Ishikawa (cell line): ENCODE results near the gene MROH8.

ENCODE experiments used
- CEBPB ChIP-seq: IDR thresholded peaks from 2 replicates; pipeline ENCODE4 v1.6.1; 2012
- CREB1 ChIP-seq: IDR thresholded peaks from 2 replicates; pipeline ENCODE4 v1.6.1; 2012; ENCODE audit warnings: low read depth
- EGR1 ChIP-seq: IDR thresholded peaks from 2 replicates; pipeline ENCODE4 v1.6.1; 2012
- EP300 ChIP-seq: IDR thresholded peaks from 2 replicates; pipeline ENCODE4 v1.6.1; 2012; ENCODE audit warnings: borderline replicate concordance
- FOXM1 ChIP-seq: IDR thresholded peaks from 2 replicates; pipeline ENCODE4 v1.6.1; 2012; ENCODE audit warnings: low read depth, borderline replicate concordance
- MAX ChIP-seq: IDR thresholded peaks from 2 replicates; pipeline ENCODE4 v1.6.1; 2012
- NFIC ChIP-seq: IDR thresholded peaks from 2 replicates; pipeline ENCODE4 v1.6.1; 2012
- RAD21 ChIP-seq: IDR thresholded peaks from 2 replicates; pipeline ENCODE4 v1.6.1; 2012; ENCODE audit warnings: low read depth
- REST ChIP-seq: IDR thresholded peaks from 2 replicates; pipeline ENCODE4 v1.6.1; 2012; ENCODE audit warnings: low read depth, mild to moderate bottlenecking
- TAF1 ChIP-seq: IDR thresholded peaks from 2 replicates; pipeline ENCODE4 v1.6.1; 2012; ENCODE audit warnings: low read depth, mild to moderate bottlenecking
- TCF12 ChIP-seq: IDR thresholded peaks from 2 replicates; pipeline ENCODE4 v1.6.1; 2012; ENCODE audit warnings: low read depth
- TEAD4 ChIP-seq: IDR thresholded peaks from 2 replicates; pipeline ENCODE4 v1.6.1; 2012
- USF1 ChIP-seq: IDR thresholded peaks from 2 replicates; pipeline ENCODE4 v1.6.1; 2012
- YY1 ChIP-seq: IDR thresholded peaks from 2 replicates; pipeline ENCODE4 v1.6.1; 2012; ENCODE audit warnings: low read depth
- ZBTB7A ChIP-seq: IDR thresholded peaks from 2 replicates; pipeline ENCODE4 v1.6.1; 2012; ENCODE audit warnings: low read depth

Gene MROH8

GRCh38 chr20:37204056-37204455, 24.7 kb upstream of the MROH8 start:
- TF ChIP-seq REST (no peak), EGR1 (no peak)

GRCh38 chr20:37202267-37202943, 23.1 kb upstream of the MROH8 start:
- peak; percentile 31; the same call in 1 of the 2 replicates for TF ChIP-seq TEAD4
- TF ChIP-seq YY1: no peak

- no peak for TF ChIP-seq YY1
- no peak for TF ChIP-seq MAX
- TF ChIP-seq CEBPB: no peak
- no peak for TF ChIP-seq NFIC
- no peak for TF ChIP-seq TCF12
- no peak for TF ChIP-seq FOXM1
- TF ChIP-seq RAD21: no peak
Observed at GRCh38 chr20:37201827-37202162, 22.4 kb upstream of the MROH8 start.

GRCh38 chr20:37200926-37201826, 21.8 kb upstream of the MROH8 start:
- TF ChIP-seq CREB1: no peak

- TF ChIP-seq YY1: no peak
- no peak for TF ChIP-seq TEAD4
- no peak for TF ChIP-seq EP300
- TF ChIP-seq REST: no peak
- TF ChIP-seq MAX: no peak
- TF ChIP-seq USF1: no peak
- no peak for TF ChIP-seq CEBPB
- TF ChIP-seq TAF1: no peak
- TF ChIP-seq CREB1: no peak
- no peak for TF ChIP-seq TCF12
- TF ChIP-seq NFIC: no peak
- TF ChIP-seq EGR1: no peak
- no peak for TF ChIP-seq ZBTB7A
- no peak for TF ChIP-seq FOXM1
- no peak for TF ChIP-seq RAD21
Observed at GRCh38 chr20:37200376-37200775, 21.0 kb upstream of the MROH8 start.

GRCh38 chr20:37198932-37199660, 19.7 kb upstream of the MROH8 start:
- no peak for TF ChIP-seq FOXM1
- TF ChIP-seq EGR1: no peak
- TF ChIP-seq NFIC: no peak
- no peak for TF ChIP-seq CREB1
- TF ChIP-seq ZBTB7A: no peak
- no peak for TF ChIP-seq TEAD4
- no peak for TF ChIP-seq REST
- TF ChIP-seq CEBPB: no peak
- no peak for TF ChIP-seq TAF1
- no peak for TF ChIP-seq USF1
- no peak for TF ChIP-seq TCF12
- no peak for TF ChIP-seq RAD21
- TF ChIP-seq MAX: no peak
